Measurements from ENCODE around the gene WASF3. TPM values are rescaled to one million over a fixed set of nuclear protein-coding genes. Genes with fewer than 3 reads are reported as not detected.
"Not testable (repeated sequence)": the region's sequence is repeated elsewhere in the genome, so short reads cannot be mapped to it uniquely, and the experiment has no call there.

The WASF3 gene
- total RNA-seq, 2 donors from 2014 or later = 3.2 to 4.0 TPM

DNA sequence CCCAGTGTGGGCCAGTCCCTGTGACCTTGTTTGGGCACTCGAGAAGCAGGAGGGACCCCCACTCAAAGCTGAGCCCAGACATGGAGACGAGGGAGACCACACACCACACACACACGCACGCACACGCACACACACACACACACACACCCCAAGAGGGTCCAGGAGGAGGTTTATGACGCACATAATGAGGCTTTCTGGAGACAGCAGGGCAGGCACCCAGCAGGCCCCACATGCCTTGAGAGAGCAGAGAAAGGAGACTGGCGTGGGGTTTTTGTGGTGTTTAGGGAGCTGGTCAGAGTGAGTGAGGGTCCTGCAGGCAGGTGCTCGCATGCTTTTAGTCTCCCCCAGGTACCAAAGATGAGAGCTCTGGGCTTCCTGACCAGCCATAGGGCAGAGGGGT is 160.7 kb downstream of the WASF3 start:
- DNase-seq = no peak
- no peaks in the 10 kb centered on the region for H3K27me3 ChIP-seq
- H3K27ac ChIP-seq = no peak overlapping the region
- H3K9ac ChIP-seq (ENCODE audit: low read depth in 2 of 2, low read length in 2 of 2) = no peak overlapping the region
- no peaks in the 10 kb centered on the region for H3K4me1 ChIP-seq
- intact Hi-C loops (cut with DNase I) = no loop called here
- H3K4me3 ChIP-seq = no peak overlapping the region
- no peak for TF ChIP-seq CTCF (IDR thresholded peaks at IDR 0.05)
- no peaks in the 10 kb centered on the region for H3K9me3 ChIP-seq
- no peaks in the 10 kb centered on the region for H3K36me3 ChIP-seq

DNA sequence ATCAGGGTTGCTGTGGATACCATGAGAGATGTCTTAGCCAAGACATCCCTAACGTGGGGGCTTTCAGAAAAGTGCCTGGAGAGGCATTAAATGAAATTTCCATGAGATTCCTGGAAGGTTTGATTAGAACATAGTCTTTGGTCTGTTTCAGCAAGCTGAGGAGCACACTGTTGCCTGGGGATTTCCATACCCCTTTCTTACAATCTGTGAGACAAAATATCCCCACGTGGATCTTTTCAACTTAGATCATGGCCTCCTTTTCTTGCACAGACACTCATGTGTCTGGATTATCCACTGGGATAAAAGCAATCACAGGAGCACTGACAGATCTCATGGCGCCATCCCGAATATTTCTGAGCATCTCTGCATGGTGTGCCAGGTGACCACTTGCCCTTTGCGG is 161.4 kb downstream of the WASF3 start:
- no peak overlapping the region for H3K9ac ChIP-seq (ENCODE audit: low read depth in 2 of 2, low read length in 2 of 2)
- no peak overlapping the region for H3K27ac ChIP-seq
- H3K4me1 ChIP-seq = no peaks in the 10 kb centered on the region
- no peaks in the 10 kb centered on the region for H3K27me3 ChIP-seq
- no peaks in the 10 kb centered on the region for H3K36me3 ChIP-seq
- intact Hi-C loops (cut with DNase I) = no loop called here
- no peak for TF ChIP-seq CTCF (IDR thresholded peaks at IDR 0.05)
- H3K9me3 ChIP-seq = no peaks in the 10 kb centered on the region
- H3K4me3 ChIP-seq = no peak overlapping the region
- DNase-seq = no peak

GRCh38 chr13:26719356-26719945 is 162.0 kb downstream of the WASF3 start:
- H3K9ac ChIP-seq (ENCODE audit: low read depth in 2 of 2, low read length in 2 of 2) = no peak overlapping the region
- no peaks in the 10 kb centered on the region for H3K9me3 ChIP-seq
- no peak for DNase-seq
- intact Hi-C loops (cut with DNase I) = no loop called here
- no peaks in the 10 kb centered on the region for H3K27me3 ChIP-seq
- TF ChIP-seq CTCF (IDR thresholded peaks at IDR 0.05) = no peak
- H3K4me3 ChIP-seq = no peak overlapping the region
- H3K4me1 ChIP-seq = no peaks in the 10 kb centered on the region
- H3K27ac ChIP-seq = no peak overlapping the region
- H3K36me3 ChIP-seq = no peaks in the 10 kb centered on the region

- H3K9me3 ChIP-seq = no peaks in the 10 kb centered on the region
- DNase-seq = no peak
- no peak overlapping the region for H3K9ac ChIP-seq (ENCODE audit: low read depth in 2 of 2, low read length in 2 of 2)
- intact Hi-C loops (cut with DNase I) = no loop called here
- TF ChIP-seq CTCF (IDR thresholded peaks at IDR 0.05) = no peak
- no peaks in the 10 kb centered on the region for H3K4me1 ChIP-seq
- no peak overlapping the region for H3K4me3 ChIP-seq
- H3K36me3 ChIP-seq = no peaks in the 10 kb centered on the region
- H3K27me3 ChIP-seq = no peaks in the 10 kb centered on the region
- no peak overlapping the region for H3K27ac ChIP-seq
These were observed 164.0 kb downstream of the WASF3 start for GRCh38 chr13:26721251-26722121.

GRCh38 chr13:26722321-26722720 is 164.8 kb downstream of the WASF3 start:
- DNase-seq = no peak
- no peak overlapping the region for H3K4me3 ChIP-seq
- H3K9me3 ChIP-seq = no peaks in the 10 kb centered on the region
- no peaks in the 10 kb centered on the region for H3K4me1 ChIP-seq
- intact Hi-C loops (cut with DNase I) = no loop called here
- no peaks in the 10 kb centered on the region for H3K36me3 ChIP-seq
- TF ChIP-seq CTCF (IDR thresholded peaks at IDR 0.05) = no peak
- H3K27me3 ChIP-seq = no peaks in the 10 kb centered on the region
- H3K9ac ChIP-seq (ENCODE audit: low read depth in 2 of 2, low read length in 2 of 2) = no peak overlapping the region
- H3K27ac ChIP-seq = no peak overlapping the region

DNA sequence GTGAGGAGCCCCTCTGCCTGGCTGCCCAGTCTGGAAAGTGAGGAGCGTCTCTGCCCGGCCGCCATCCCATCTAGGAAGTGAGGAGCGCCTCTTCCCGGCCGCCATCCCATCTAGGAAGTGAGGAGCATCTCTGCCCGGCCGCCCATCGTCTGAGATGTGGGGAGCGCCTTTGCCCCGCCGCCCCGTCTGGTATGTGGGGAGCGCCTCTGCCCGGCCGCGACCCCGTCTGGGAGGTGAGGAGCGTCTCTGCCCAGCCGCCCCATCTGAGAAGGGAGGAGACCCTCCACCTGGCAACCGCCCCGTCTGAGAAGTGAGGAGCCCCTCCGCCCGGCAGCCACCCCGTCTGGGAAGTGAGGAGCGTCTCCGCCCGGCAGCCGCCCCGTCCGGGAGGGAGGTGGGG is 166.1 kb downstream of the WASF3 start:
- intact Hi-C loops (cut with DNase I); H3K27me3 ChIP-seq; H3K9ac ChIP-seq (ENCODE audit: low read depth in 2 of 2, low read length in 2 of 2); H3K4me3 ChIP-seq; H3K4me1 ChIP-seq; H3K9me3 ChIP-seq; DNase-seq; H3K36me3 ChIP-seq; H3K27ac ChIP-seq: not testable (repeated sequence)

Data from colonic mucosa (tissue), 4 donors.